Measurements from ENCODE around the gene IQSEC1. TPM values are rescaled to one million over a fixed set of nuclear protein-coding genes. Genes with fewer than 3 reads are reported as not detected.

Gene IQSEC1
- total RNA-seq, 2 donors from 2014 or later: 31.2 to 53.5 TPM

DNA sequence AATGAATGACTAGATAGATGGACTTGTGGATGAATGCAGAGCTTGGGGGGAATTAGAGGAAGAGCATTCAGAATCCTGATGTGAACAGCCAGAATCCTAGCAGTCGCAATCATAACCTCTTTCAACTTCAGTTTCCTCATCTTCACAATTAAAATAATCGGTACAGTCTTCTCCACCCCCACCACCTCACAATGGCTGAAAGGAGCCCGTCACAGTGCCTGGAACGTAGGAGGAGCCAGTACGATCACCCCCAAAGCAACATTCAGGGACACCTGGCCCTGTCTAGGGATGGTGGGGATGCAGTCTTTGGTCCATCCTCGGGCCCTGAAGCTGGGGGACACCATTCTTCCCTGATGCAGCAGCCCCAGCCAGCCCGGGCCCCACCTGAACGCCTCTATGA is 151.5 kb downstream of the IQSEC1 start:
- Mint-ChIP-seq H3K27me3 (ENCODE audit: low read depth) (no peaks in the 10 kb centered on the region), H3K9me3 (no peaks in the 10 kb centered on the region), H3K27ac (no peak overlapping the region), H3K36me3 (ENCODE audit: insufficient read depth in 2 of 2) (peaks cover 0 to 1% of the 10 kb centered on the region in 2 donors), H3K4me1 (ENCODE audit: low read depth) (peaks cover 8% of the 10 kb centered on the region), H3K4me3 (no peak overlapping the region)
- ATAC-seq (replicated peaks in 1 of 2) (no peak), DNase-seq (no peak)

DNA sequence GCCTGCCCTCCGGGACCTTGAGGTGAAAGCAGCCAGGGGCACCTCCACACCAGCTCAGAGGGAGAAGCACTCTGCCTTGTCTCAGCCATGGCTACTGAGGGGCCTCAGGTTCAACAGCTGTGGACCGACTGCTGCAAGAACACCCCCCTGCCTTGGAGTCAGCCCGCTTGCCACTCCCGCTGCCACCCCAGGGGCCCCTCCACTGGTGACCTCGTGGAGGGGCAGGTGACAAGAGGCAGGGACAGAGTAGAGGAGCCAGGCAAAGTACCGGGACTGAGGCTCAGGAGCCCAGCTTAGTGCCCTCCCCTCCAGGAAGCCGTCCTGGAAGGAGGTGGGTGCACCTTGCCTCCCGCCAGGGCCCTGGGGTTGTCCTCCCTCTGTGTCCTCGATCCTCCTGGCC is 152.3 kb downstream of the IQSEC1 start:
- Mint-ChIP-seq H3K36me3 (ENCODE audit: insufficient read depth in 2 of 2) (peaks cover 0 to 1% of the 10 kb centered on the region in 2 donors), H3K4me1 (ENCODE audit: low read depth) (peaks cover 16% of the 10 kb centered on the region), H3K27me3 (ENCODE audit: low read depth) (no peaks in the 10 kb centered on the region), H3K9me3 (no peaks in the 10 kb centered on the region), H3K4me3 (no peak overlapping the region), H3K27ac (no peak overlapping the region)
- no peak for DNase-seq
- ATAC-seq (replicated peaks in 1 of 2): no peak

DNA sequence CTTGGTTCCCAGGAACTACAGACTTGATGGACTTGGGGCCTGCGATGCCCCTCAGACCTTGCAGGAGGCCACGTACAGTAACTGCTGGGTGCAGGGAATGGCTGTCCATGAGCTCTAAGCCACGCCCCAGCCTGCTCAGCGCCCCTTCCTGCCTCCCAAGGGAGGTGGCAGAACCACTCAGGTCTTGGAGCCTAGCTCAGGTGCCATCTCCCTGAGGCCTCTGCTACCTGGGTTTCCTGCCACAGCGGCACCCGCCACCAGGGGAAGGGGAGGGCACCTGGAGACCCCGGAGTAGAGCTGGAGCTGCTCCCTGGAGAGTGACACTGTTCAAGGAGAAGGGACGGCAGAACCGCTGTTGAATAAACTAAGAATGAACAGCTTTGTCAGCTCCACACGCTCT is 154.0 kb downstream of the IQSEC1 start:
- Mint-ChIP-seq H3K4me3 (no peak overlapping the region), H3K9me3 (no peaks in the 10 kb centered on the region), H3K27me3 (ENCODE audit: low read depth) (no peaks in the 10 kb centered on the region), H3K36me3 (ENCODE audit: insufficient read depth in 2 of 2) (peaks cover 0 to under 1% of the 10 kb centered on the region in 2 donors), H3K4me1 (ENCODE audit: low read depth) (peaks cover 21% of the 10 kb centered on the region), H3K27ac (no peak overlapping the region)
- ATAC-seq (replicated peaks in 1 of 2) (no peak), DNase-seq (no peak)

DNA sequence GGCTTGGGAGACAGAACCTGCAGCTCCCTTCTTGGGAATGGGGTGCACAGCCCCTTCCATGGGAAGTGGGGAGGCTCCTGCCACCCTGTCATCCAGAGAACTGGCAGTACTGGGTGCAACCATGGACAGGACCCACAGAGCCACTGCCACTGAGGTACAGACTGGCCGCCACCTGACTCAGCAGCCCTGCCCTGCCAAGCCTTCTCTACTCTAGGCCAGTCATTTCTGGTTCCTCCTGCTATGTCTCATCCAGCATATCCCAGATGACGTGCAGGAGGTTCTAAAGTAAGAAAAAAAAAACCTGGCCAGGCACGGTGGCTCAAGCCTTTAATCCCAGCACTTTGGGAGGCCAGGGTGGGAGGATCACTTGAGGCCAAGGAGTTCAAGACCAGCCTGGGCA is 155.0 kb downstream of the IQSEC1 start:
- Mint-ChIP-seq H3K4me1 (ENCODE audit: low read depth) (peaks cover 21% of the 10 kb centered on the region), H3K27ac (no peak overlapping the region), H3K4me3 (no peak overlapping the region), H3K9me3 (no peaks in the 10 kb centered on the region), H3K36me3 (ENCODE audit: insufficient read depth in 2 of 2) (no peaks in the 10 kb centered on the region), H3K27me3 (ENCODE audit: low read depth) (no peaks in the 10 kb centered on the region)
- no peak for ATAC-seq (replicated peaks in 1 of 2)
- no peak for DNase-seq

DNA sequence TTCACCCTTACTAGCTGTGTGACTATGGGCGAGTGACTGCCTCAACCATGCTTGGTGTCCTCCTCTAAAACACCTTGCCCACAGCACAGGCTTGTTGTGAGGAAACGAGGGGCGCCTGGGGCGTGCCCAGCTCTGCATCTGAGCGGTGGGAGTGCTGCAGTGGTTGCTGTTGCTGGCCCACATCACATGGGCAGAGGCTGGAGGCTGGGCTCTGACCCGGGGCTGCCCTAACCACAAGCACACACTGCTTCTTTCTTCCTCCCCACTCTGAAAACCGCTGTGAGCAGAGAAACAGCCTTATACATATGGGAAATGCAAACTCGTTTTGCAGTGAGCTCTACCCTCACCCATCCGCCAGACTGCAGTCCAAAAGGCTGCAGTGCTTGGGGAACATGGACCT is 157.1 kb downstream of the IQSEC1 start:
- DNase-seq (peak; percentile 48 to 55), ATAC-seq (replicated peaks in 1 of 2) (peak; percentile 86 to 89)
- no peaks in the 10 kb centered on the region for H3K27me3 Mint-ChIP-seq (ENCODE audit: low read depth)
- H3K4me1 Mint-ChIP-seq (ENCODE audit: low read depth): peaks cover 21% of the 10 kb centered on the region
- no peaks in the 10 kb centered on the region for H3K9me3 Mint-ChIP-seq
- peak overlapping the region; percentile 16 for H3K27ac Mint-ChIP-seq
- H3K36me3 Mint-ChIP-seq (ENCODE audit: insufficient read depth in 2 of 2): no peaks in the 10 kb centered on the region
- no peak overlapping the region for H3K4me3 Mint-ChIP-seq

DNA sequence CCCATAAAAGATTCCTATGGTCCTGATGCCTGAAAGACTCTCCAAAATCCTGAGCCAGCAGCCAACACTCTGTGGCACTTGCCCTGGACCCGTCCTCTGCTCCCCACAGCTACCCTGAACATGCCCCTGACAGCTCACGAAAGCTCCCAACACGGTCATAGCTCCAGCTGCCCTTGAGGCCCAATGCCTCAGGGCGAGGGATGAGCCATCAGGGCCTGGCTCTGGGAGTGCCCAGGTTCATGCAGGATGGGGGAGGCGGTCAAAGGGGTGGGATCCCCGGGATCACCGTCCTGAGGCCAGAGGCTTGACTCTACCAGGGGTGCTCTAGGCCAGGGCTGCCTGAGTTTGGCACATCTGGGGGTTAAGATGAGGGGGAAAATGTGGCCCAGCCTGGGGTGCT is 159.1 kb downstream of the IQSEC1 start:
- no peak for ATAC-seq (replicated peaks in 1 of 2)
- H3K36me3 Mint-ChIP-seq (ENCODE audit: insufficient read depth in 2 of 2): no peaks in the 10 kb centered on the region
- H3K4me1 Mint-ChIP-seq (ENCODE audit: low read depth): peaks cover 21% of the 10 kb centered on the region
- DNase-seq: no peak
- H3K9me3 Mint-ChIP-seq: no peaks in the 10 kb centered on the region
- no peak overlapping the region for H3K27ac Mint-ChIP-seq
- no peak overlapping the region for H3K4me3 Mint-ChIP-seq
- H3K27me3 Mint-ChIP-seq (ENCODE audit: low read depth): no peaks in the 10 kb centered on the region

DNA sequence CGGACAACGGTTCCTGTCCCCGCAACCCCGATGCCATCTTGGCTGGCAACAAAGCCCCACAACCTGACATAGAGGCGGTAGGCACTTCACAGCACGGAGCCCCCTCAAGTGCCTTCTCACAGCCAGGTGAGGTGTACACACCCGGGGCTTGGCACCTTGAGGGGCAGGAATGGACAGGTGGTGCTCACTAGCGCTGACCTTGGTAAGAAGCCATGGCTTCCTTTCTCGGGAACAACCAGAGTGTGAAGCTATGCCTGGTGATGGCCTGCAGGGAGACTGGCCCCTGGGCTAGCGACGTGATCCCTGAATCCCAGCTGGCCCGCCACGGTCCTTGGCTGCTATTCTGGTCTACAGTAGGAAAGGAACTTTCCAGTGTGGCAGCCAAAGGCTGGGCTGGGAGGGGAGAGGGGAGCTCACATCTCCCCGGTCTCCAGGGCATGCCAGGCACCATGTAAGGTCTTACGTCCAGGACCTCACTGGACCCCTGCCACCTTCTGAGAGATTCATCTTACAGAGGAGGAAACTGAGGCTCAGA is 161.3 kb downstream of the IQSEC1 start:
- Mint-ChIP-seq H3K4me1 (ENCODE audit: low read depth) (peaks cover 15% of the 10 kb centered on the region), H3K9me3 (no peaks in the 10 kb centered on the region), H3K27me3 (ENCODE audit: low read depth) (no peaks in the 10 kb centered on the region), H3K36me3 (ENCODE audit: insufficient read depth in 2 of 2) (peaks cover 0 to 2% of the 10 kb centered on the region in 2 donors), H3K27ac (no peak overlapping the region), H3K4me3 (no peak overlapping the region)
- DNase-seq (no peak), ATAC-seq (replicated peaks in 1 of 2) (no peak)

DNA sequence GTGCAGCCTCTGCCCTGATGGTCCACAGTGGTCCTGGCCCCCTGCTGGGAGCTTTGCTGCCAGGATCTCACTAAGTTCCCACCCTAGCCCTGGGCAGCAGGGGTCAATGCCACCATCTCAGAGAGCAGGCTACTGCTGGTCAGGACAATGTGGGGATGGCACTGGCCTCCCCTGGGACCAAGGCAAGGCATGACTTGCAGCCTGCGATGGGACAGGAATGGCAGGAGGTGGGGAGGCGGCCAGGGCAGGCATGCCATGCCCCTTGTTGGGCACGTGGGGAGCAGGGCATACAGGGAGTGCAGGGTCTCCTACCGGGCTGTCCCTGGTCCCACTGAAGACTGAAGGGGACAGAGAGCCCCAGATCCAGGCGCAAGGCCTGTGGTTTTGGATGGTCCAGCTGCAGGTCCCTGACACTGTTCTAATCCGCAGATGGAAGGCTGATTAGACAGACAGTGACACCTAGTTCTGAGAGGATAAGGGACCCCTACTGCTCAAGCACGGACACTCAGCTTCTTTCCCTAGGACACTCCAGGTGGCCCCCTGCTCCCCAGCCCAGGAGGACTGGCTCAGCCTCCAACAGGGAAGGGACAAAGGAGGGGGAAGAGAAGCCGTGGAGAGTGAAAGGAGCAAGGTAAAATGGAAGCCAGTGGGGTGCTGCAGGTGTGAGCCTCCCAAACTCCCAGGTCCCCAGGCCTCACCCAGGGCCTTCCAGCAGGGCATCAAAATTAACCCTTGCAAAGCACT is 162.7 kb downstream of the IQSEC1 start:
- Mint-ChIP-seq H3K36me3 (ENCODE audit: insufficient read depth in 2 of 2) (peaks cover 0 to 2% of the 10 kb centered on the region in 2 donors), H3K4me1 (ENCODE audit: low read depth) (peaks cover under 1% of the 10 kb centered on the region), H3K9me3 (no peaks in the 10 kb centered on the region), H3K27ac (no peak overlapping the region), H3K27me3 (ENCODE audit: low read depth) (no peaks in the 10 kb centered on the region), H3K4me3 (no peak overlapping the region)
- ATAC-seq (replicated peaks in 1 of 2) (no peak), DNase-seq (no peak)

DNA sequence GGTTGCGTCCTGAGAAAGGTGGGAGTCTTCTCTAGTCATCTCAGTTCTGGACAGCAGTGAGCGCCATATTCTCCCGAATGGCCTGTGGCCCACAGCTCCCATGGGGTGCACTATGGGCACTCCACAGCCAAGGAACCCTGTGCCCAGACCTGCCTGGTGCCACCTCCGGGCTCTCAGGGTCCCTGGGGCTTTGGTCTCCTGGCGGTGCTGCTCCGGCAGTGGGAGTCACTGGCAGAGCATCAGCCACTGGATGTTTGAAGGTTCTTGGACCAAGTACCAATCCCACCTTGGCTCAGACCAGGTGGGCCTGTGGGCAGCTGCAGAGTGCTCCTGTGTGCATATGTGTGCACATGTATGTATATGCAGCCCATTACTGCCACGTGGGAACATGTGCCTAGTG is 163.5 kb downstream of the IQSEC1 start:
- no peak for ATAC-seq (replicated peaks in 1 of 2)
- H3K4me3 Mint-ChIP-seq: no peak overlapping the region
- no peaks in the 10 kb centered on the region for H3K27me3 Mint-ChIP-seq (ENCODE audit: low read depth)
- peaks cover 0 to 2% of the 10 kb centered on the region in 2 donors for H3K36me3 Mint-ChIP-seq (ENCODE audit: insufficient read depth in 2 of 2)
- H3K27ac Mint-ChIP-seq: no peak overlapping the region
- no peaks in the 10 kb centered on the region for H3K4me1 Mint-ChIP-seq (ENCODE audit: low read depth)
- no peaks in the 10 kb centered on the region for H3K9me3 Mint-ChIP-seq
- DNase-seq: no peak

DNA sequence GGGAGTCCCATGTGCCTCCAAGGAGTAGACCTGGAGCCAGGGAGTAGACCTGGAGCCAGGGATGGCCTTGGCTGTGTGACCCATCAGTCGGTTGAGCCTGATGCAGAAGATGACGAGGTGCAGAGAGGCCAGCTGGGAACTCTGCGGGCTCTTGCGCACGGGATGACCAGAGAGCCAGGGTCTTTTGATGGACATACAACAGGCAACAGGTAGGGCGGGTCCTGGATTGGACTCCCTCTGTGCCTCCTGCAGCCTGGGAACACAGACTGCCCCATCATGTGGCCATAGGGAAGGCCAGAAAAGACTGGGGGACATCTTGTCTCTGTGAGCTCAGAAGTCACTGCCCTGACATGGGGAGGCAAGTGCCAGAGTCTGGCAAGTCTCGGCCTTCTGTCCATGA is 164.4 kb downstream of the IQSEC1 start:
- no peak overlapping the region for H3K27ac Mint-ChIP-seq

DNA sequence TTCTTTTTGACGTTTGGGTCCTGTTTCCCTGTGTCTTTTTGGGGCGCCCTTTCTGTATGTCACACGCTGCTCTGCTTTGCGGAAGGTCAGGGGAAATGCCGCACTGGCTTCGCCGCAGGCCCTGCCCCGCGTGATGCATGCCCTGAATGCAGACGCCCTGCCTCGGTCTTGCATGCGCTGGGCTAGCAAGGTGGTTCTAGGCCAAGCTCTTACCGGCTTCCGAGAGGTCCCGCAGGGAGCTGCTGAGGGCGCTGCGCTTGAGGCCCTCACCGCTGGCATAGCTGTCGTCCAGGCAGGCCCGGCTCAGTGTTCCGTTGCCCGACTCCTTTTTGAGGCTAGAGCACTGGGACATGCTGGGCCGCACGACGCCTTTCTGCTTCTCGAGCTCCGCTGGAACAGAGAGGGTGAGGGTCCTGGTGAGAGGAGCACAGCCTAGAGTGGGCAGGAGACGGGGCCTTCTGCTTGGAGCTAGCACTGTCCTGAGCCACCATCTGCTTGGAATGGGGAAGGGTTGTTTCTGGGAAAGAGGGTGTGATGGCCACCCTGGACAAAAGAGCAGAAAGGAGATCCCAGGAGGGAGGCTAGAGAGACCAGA is 165.0 kb downstream of the IQSEC1 start:
- no peaks in the 10 kb centered on the region for H3K27me3 Mint-ChIP-seq (ENCODE audit: low read depth)
- H3K36me3 Mint-ChIP-seq (ENCODE audit: insufficient read depth in 2 of 2): peaks cover 0 to 2% of the 10 kb centered on the region in 2 donors
- no peak for ATAC-seq (replicated peaks in 1 of 2)
- no peaks in the 10 kb centered on the region for H3K4me1 Mint-ChIP-seq (ENCODE audit: low read depth)
- no peak for DNase-seq
- H3K27ac Mint-ChIP-seq: no peak overlapping the region
- H3K4me3 Mint-ChIP-seq: no peak overlapping the region
- H3K9me3 Mint-ChIP-seq: no peaks in the 10 kb centered on the region

More for the DNA sequence above, 164.4 kb downstream of the IQSEC1 start:
- ATAC-seq (replicated peaks in 1 of 2): no peak
- H3K27me3 Mint-ChIP-seq (ENCODE audit: low read depth): no peaks in the 10 kb centered on the region
- H3K4me1 Mint-ChIP-seq (ENCODE audit: low read depth): no peaks in the 10 kb centered on the region
- DNase-seq: no peak
- H3K36me3 Mint-ChIP-seq (ENCODE audit: insufficient read depth in 2 of 2): peaks cover 0 to 2% of the 10 kb centered on the region in 2 donors
- H3K4me3 Mint-ChIP-seq: no peak overlapping the region
- H3K9me3 Mint-ChIP-seq: no peaks in the 10 kb centered on the region

DNA sequence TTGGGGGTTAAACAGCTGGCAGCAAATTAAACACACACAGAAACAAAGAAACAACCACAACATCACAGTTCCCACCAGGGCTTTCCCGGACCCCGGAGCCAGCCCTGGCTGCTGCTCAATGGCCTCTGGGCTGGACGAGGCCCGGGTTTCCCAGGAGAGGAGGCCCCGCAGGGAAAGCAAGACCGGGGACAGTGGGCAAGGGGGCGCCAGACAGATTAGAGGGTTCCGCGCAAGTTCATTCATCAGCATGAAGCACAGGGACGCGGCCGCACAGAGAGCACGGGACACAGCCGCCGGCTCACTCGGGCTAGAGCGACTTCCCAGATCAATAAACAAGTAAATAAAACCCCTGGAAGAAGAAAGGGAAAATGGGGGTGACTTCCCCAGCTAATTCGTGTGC is 165.5 kb downstream of the IQSEC1 start:
- no peak overlapping the region for H3K27ac Mint-ChIP-seq
- H3K9me3 Mint-ChIP-seq: no peaks in the 10 kb centered on the region
- peaks cover 0 to 2% of the 10 kb centered on the region in 2 donors for H3K36me3 Mint-ChIP-seq (ENCODE audit: insufficient read depth in 2 of 2)
- H3K4me1 Mint-ChIP-seq (ENCODE audit: low read depth): no peaks in the 10 kb centered on the region
- H3K27me3 Mint-ChIP-seq (ENCODE audit: low read depth): no peaks in the 10 kb centered on the region
- ATAC-seq (replicated peaks in 1 of 2): no peak
- H3K4me3 Mint-ChIP-seq: no peak overlapping the region
- no peak for DNase-seq

DNA sequence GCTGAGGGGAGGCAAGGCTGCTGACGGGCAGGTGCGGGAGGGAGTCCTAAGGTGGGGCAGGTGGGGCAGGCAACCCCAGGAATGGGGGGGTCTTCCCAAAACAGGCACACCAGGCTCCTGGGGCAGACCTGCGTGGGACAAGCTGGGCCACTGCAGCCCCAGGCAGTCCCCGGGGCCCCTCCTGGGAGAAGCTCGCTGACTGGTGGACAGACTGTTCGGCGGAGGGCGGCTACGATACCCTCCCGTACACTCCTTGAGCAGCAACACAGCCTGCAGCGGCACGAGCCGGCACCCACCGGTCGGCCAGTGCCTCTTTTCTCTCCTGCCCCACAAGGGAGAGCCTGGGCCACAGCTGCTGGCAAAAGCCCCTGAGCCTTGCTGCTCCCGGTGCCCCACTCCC is 165.9 kb downstream of the IQSEC1 start:
- Mint-ChIP-seq H3K27me3 (ENCODE audit: low read depth) (no peaks in the 10 kb centered on the region), H3K9me3 (no peaks in the 10 kb centered on the region), H3K36me3 (ENCODE audit: insufficient read depth in 2 of 2) (peaks cover 0 to 2% of the 10 kb centered on the region in 2 donors), H3K4me1 (ENCODE audit: low read depth) (no peaks in the 10 kb centered on the region), H3K4me3 (no peak overlapping the region), H3K27ac (no peak overlapping the region)
- no peak for ATAC-seq (replicated peaks in 1 of 2)
- DNase-seq: no peak

Data from activated T-cell treated with anti-CD3 and anti-CD28 coated beads, Interleukin-2, amount 50 U/mL, for 72 hours (primary cell).